Lower lobe of right lung (tissue), 2 donors: ENCODE data around the gene TRIM25. TPM values are rescaled to one million over a fixed set of nuclear protein-coding genes. Genes with fewer than 3 reads are reported as not detected.
A peak's percentile ranks its signal among the peaks of the same experiment; 100 is the strongest.

Experiments
- ATAC-seq, 2 donors: fragments of 200-7000 bp; cut with Tn5 transposase; one replicate each; pipeline ENCODE4 v1.9.1; 2020 to 2022; ENCODE audit warnings: mild to moderate bottlenecking in 2 of 2, moderate library complexity in 2 of 2
- DNase-seq: peaks from one replicate; pipeline ENCODE4 v3.0.0-alpha.2; 2020
- H3K27ac ChIP-seq: fragments of 200-600 bp; one replicate; pipeline ENCODE4 v1.8.0; 2022
- H3K27me3 ChIP-seq: fragments of 200-600 bp; one replicate; pipeline ENCODE4 v1.8.0; 2022; ENCODE audit warnings: low read depth
- H3K36me3 ChIP-seq: fragments of 200-600 bp; one replicate; pipeline ENCODE4 v1.8.0; 2022; ENCODE audit warnings: mild to moderate bottlenecking
- H3K4me1 ChIP-seq: fragments of 200-600 bp; one replicate; pipeline ENCODE4 v1.8.0; 2022
- H3K4me3 ChIP-seq: fragments of 200-600 bp; one replicate; pipeline ENCODE4 v1.8.0; 2022; ENCODE audit warnings: mild to moderate bottlenecking
- H3K9me3 ChIP-seq: fragments of 200-600 bp; one replicate; pipeline ENCODE4 v1.8.0; 2022
- CTCF ChIP-seq: fragments of 200-600 bp; IDR thresholded peaks from one replicate; pipeline ENCODE4 v1.8.0; 2022; ENCODE audit warnings: antibody characterized with exemption, mild to moderate bottlenecking
- intact Hi-C: fragments of 100-400 bp; cut with DNase I; formaldehyde crosslinking; loops from one replicate; pipeline ENCODE4 v1.11.0; 2022
- total RNA-seq: library from RNA; stranded (reverse); fragmentation: NEBNext Ultra II Directional; extraction: Animal tissue kit (Norgen Biotek cat#: 25700); gene quantifications from one replicate; pipeline ENCODE4 v1.2.1, GENCODE V29; 2021
- donor health status: DM: no; HTN: yes; CAD: no; lungs with severe emphysema.

Gene TRIM25
- total RNA-seq, 1 donor from 2014 or later, result 125 TPM

GRCh38 chr17:56881685-56882295 lies 32.1 kb downstream of the TRIM25 start:
- ATAC-seq (no peak), DNase-seq (no peak)
- no peaks in the 10 kb centered on the region for H3K4me1 ChIP-seq
- H3K27me3 ChIP-seq, result no peaks in the 10 kb centered on the region
- H3K9me3 ChIP-seq, result no peaks in the 10 kb centered on the region
- H3K36me3 ChIP-seq, result peaks cover 13% of the 10 kb centered on the region
- intact Hi-C loops, result no loop called here
- no peak overlapping the region for H3K4me3 ChIP-seq
- no peak for TF ChIP-seq CTCF
- no peak overlapping the region for H3K27ac ChIP-seq

- H3K4me3 ChIP-seq, result no peak overlapping the region
- H3K4me1 ChIP-seq, result no peaks in the 10 kb centered on the region
- no peak for ATAC-seq
- intact Hi-C loops, result no loop called here
- H3K9me3 ChIP-seq, result no peaks in the 10 kb centered on the region
- DNase-seq, result no peak
- no peak for TF ChIP-seq CTCF
- peaks cover 1% of the 10 kb centered on the region for H3K36me3 ChIP-seq
- no peak overlapping the region for H3K27ac ChIP-seq
- H3K27me3 ChIP-seq, result no peaks in the 10 kb centered on the region
These were observed 33.3 kb downstream of the TRIM25 start for GRCh38 chr17:56880571-56880970.

GRCh38 chr17:56880133-56880532 lies 33.7 kb downstream of the TRIM25 start:
- H3K27me3 ChIP-seq, result no peaks in the 10 kb centered on the region
- peak in 1 of 2 donors; percentile 46 for ATAC-seq
- no peak for TF ChIP-seq CTCF
- intact Hi-C loops, result no loop called here
- no peaks in the 10 kb centered on the region for H3K36me3 ChIP-seq
- H3K4me1 ChIP-seq, result no peaks in the 10 kb centered on the region
- no peak overlapping the region for H3K4me3 ChIP-seq
- no peaks in the 10 kb centered on the region for H3K9me3 ChIP-seq
- H3K27ac ChIP-seq, result no peak overlapping the region
- DNase-seq, result no peak

GRCh38 chr17:56879280-56879679 lies 34.6 kb downstream of the TRIM25 start:
- intact Hi-C loops, result no loop called here
- Histone ChIP-seq H3K4me1 (no peaks in the 10 kb centered on the region), H3K4me3 (no peak overlapping the region), H3K27me3 (no peaks in the 10 kb centered on the region), H3K36me3 (no peaks in the 10 kb centered on the region), H3K27ac (no peak overlapping the region), H3K9me3 (no peaks in the 10 kb centered on the region)
- no peak for ATAC-seq
- DNase-seq, result no peak
- no peak for TF ChIP-seq CTCF

- Histone ChIP-seq H3K4me1 (no peaks in the 10 kb centered on the region), H3K27ac (no peak overlapping the region), H3K27me3 (no peaks in the 10 kb centered on the region), H3K9me3 (no peaks in the 10 kb centered on the region), H3K36me3 (no peaks in the 10 kb centered on the region), H3K4me3 (no peak overlapping the region)
- no peak for TF ChIP-seq CTCF
- no peak for DNase-seq
- peak in 1 of 2 donors; percentile 30 for ATAC-seq
- intact Hi-C loops, result no loop called here
These were observed 37.1 kb downstream of the TRIM25 start for GRCh38 chr17:56876766-56877179.
